Raji (cell line): ENCODE results near the gene MYH14.

Source experiments
- POLR2A ChIP-seq: IDR thresholded peaks from 2 replicates; pipeline ENCODE4 v1.6.1; 2011; ENCODE audit warnings: low read depth, low read length, control low read depth; ENCODE audit not compliant: insufficient read depth

The MYH14 gene

GRCh38 chr19:50357178-50358100 is 154.0 kb downstream of the MYH14 start:
- peak; percentile 79 for TF ChIP-seq POLR2A

DNA sequence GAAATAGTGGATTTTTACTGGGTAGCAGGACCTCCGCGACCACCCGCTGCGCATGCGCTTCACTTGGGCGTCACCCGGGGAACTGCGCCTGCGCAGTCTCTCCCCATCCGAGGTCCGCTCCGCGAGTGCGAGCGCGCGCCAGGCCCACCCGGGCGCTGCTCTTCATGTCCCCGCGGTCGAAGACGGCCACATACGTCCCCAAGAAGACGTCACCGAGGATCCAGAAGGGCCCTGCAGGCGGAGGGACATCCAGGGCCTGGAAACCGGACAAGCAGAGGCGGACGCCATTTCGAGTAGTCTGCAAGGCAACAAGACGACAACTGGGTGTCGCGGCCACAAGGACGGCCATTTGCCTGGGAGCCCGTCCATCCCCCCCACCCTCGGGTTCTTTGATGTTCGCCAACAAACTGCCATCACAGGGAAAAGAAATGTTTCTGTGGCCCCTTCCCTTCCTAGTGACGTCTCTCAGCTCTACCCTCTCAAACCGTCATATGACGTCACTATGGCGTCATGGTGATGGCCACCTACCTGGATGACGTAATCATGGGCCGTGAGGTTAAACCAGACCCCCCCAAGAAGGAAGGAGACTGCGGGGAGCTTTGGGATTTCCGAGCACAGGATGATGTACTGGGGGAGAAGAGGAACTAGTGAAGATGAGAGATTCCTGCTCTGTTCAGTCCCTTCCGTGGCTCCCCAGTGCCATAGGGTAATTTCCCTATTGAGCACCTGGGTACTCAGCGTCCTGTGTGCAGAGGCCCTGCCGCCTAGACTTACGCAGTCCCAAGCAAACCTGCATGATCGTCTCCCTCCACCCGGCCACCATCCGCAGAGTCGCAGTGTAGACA is 155.3 kb downstream of the MYH14 start:
- peak; percentile 68 for TF ChIP-seq POLR2A

- no peak for TF ChIP-seq POLR2A
These were observed 156.0 kb downstream of the MYH14 start for GRCh38 chr19:50359328-50359818.
